ENCODE measurements around the gene TMA7. TPM values are rescaled to one million over a fixed set of nuclear protein-coding genes. Genes with fewer than 3 reads are reported as not detected.

Gene TMA7
- total RNA-seq, 2 donors from 2014 or later = 290 to 326 TPM

- Histone ChIP-seq H3K4me1 (ENCODE audit: control insufficient read depth, insufficient read depth, low read length) (no peaks in the 10 kb centered on the region), H3K9ac (ENCODE audit: extremely low read depth, low read length, poor library complexity, severe bottlenecking) (no peak overlapping the region), H3K9me3 (ENCODE audit: control insufficient read depth, low read length) (no peaks in the 10 kb centered on the region), H3K4me3 (ENCODE audit: low read length) (no peak overlapping the region), H3K36me3 (ENCODE audit: control insufficient read depth, insufficient read depth, low read length) (peaks cover 43% of the 10 kb centered on the region), H3K27me3 (ENCODE audit: control insufficient read depth, insufficient read depth, low read length, poor library complexity, severe bottlenecking) (no peaks in the 10 kb centered on the region), H3K27ac (ENCODE audit: low read depth, low read length) (peak overlapping the region; percentile 34)
- H3K4me1 Mint-ChIP-seq = no peaks in the 10 kb centered on the region
- WGBS, 2 experiments (ENCODE audit: insufficient coverage in 1 of 2, insufficient read length in 1 of 2) = 88 to 92% methylated on average over 7 to 8 of the region's 8 CpGs
- H3K27me3 Mint-ChIP-seq (ENCODE audit: insufficient read depth) = no peaks in the 10 kb centered on the region
- no peaks in the 10 kb centered on the region for H3K9me3 Mint-ChIP-seq
- DNase-seq = no peak
- peaks cover 51% of the 10 kb centered on the region for H3K36me3 Mint-ChIP-seq (ENCODE audit: low read depth)
- H3K4me3 Mint-ChIP-seq = no peak overlapping the region
- TF ChIP-seq CTCF (conservative IDR thresholded peaks at IDR 0.05) = no peak
- no peak overlapping the region for H3K27ac Mint-ChIP-seq
These were observed 37.8 kb upstream of the TMA7 start for GRCh38 chr3:48402281-48402732.

GRCh38 chr3:48402907-48403306 is 37.1 kb upstream of the TMA7 start:
- peaks cover 57% of the 10 kb centered on the region for H3K36me3 Mint-ChIP-seq (ENCODE audit: low read depth)
- H3K4me3 ChIP-seq (ENCODE audit: low read length) = no peak overlapping the region
- no peak overlapping the region for H3K4me3 Mint-ChIP-seq
- DNase-seq = no peak
- H3K27me3 ChIP-seq (ENCODE audit: control insufficient read depth, insufficient read depth, low read length, poor library complexity, severe bottlenecking) = no peaks in the 10 kb centered on the region
- H3K27ac Mint-ChIP-seq = peak overlapping the region; percentile 61
- no peaks in the 10 kb centered on the region for H3K4me1 ChIP-seq (ENCODE audit: control insufficient read depth, insufficient read depth, low read length)
- TF ChIP-seq CTCF (conservative IDR thresholded peaks at IDR 0.05) = no peak
- 80 to 94% methylated on average over 1 to 3 of the region's 3 CpGs for WGBS, 2 experiments (ENCODE audit: insufficient coverage in 1 of 2, insufficient read length in 1 of 2)
- no peaks in the 10 kb centered on the region for H3K9me3 ChIP-seq (ENCODE audit: control insufficient read depth, low read length)
- no peaks in the 10 kb centered on the region for H3K27me3 Mint-ChIP-seq (ENCODE audit: insufficient read depth)
- H3K9me3 Mint-ChIP-seq = no peaks in the 10 kb centered on the region
- no peaks in the 10 kb centered on the region for H3K4me1 Mint-ChIP-seq
- no peak overlapping the region for H3K9ac ChIP-seq (ENCODE audit: extremely low read depth, low read length, poor library complexity, severe bottlenecking)
- H3K27ac ChIP-seq (ENCODE audit: low read depth, low read length) = peak overlapping the region; percentile 53
- H3K36me3 ChIP-seq (ENCODE audit: control insufficient read depth, insufficient read depth, low read length) = peaks cover 48% of the 10 kb centered on the region

- H3K27ac Mint-ChIP-seq = no peak overlapping the region
- no peak for DNase-seq
- Histone ChIP-seq H3K4me3 (ENCODE audit: low read length) (no peak overlapping the region), H3K27me3 (ENCODE audit: control insufficient read depth, insufficient read depth, low read length, poor library complexity, severe bottlenecking) (no peaks in the 10 kb centered on the region), H3K27ac (ENCODE audit: low read depth, low read length) (no peak overlapping the region), H3K9ac (ENCODE audit: extremely low read depth, low read length, poor library complexity, severe bottlenecking) (no peak overlapping the region), H3K36me3 (ENCODE audit: control insufficient read depth, insufficient read depth, low read length) (peaks cover 55% of the 10 kb centered on the region), H3K4me1 (ENCODE audit: control insufficient read depth, insufficient read depth, low read length) (no peaks in the 10 kb centered on the region), H3K9me3 (ENCODE audit: control insufficient read depth, low read length) (no peaks in the 10 kb centered on the region)
- H3K4me3 Mint-ChIP-seq = no peak overlapping the region
- H3K4me1 Mint-ChIP-seq = no peaks in the 10 kb centered on the region
- WGBS, 2 experiments (ENCODE audit: insufficient coverage in 1 of 2, insufficient read length in 1 of 2) = 92 to 93% methylated on average over 7 to 15 of the region's 15 CpGs
- no peaks in the 10 kb centered on the region for H3K27me3 Mint-ChIP-seq (ENCODE audit: insufficient read depth)
- no peaks in the 10 kb centered on the region for H3K9me3 Mint-ChIP-seq
- TF ChIP-seq CTCF (conservative IDR thresholded peaks at IDR 0.05) = no peak
- H3K36me3 Mint-ChIP-seq (ENCODE audit: low read depth) = peaks cover 65% of the 10 kb centered on the region
These were observed 36.3 kb upstream of the TMA7 start for GRCh38 chr3:48403533-48404439.

Measured in endodermal cell (in vitro differentiated cells).